Activated CD4-positive, CD25-positive, alpha-beta regulatory T cell treated with anti-CD3 and anti-CD28 coated beads, Interleukin-2, amount 50 U/mL, for 72 hours (primary cell): ENCODE measurements around the gene ZNF536.
"Not testable (repeated sequence)": the region's sequence is repeated elsewhere in the genome, so short reads cannot be mapped to it uniquely, and the experiment has no call there.

Source experiments
- DNase-seq: peaks from one replicate; pipeline ENCODE4 v3.0.0; 2021

Gene ZNF536

GRCh38 chr19:30490760-30491159, 118.6 kb downstream of the ZNF536 start:
- DNase-seq = no peak

GRCh38 chr19:30492586-30493270, 120.5 kb downstream of the ZNF536 start:
- no peak for DNase-seq

DNA sequence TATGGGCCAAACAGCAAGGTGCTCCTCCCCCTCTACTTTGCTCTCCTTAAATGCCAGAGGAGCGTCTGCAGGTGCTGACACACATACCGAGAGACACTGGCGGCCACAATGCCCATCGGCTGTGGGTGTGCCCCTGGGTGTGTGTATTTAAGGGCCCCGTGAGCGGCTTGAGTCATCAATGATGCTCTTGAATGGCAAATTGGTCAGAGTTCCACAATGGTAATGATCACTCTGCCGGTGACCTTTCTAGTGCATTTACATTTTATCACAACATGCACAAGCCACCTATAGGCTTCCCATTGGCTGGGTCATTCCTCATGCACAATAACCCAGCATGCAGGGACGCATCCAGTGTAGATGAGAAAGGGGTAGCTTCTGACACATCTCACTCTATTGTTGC, 124.8 kb downstream of the ZNF536 start:
- DNase-seq = no peak

DNA sequence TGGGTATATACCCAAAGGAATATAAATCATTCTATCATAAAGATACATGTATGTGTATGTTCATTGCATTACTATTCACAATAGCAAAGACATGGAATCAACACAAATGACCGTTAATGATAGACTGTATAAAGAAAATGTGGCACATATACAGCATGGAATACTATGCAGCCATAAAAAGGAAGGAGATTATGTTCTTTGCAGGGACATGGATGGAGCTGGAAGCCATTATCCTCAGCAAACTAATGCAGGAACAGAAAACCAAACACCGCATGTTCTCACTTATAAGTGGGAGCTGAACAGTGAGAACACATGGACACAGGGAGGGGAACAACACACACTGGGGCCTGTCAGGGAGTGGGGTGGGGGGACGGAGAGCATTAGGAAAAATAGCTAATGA, 125.9 kb downstream of the ZNF536 start:
- not testable (repeated sequence) for DNase-seq

DNA sequence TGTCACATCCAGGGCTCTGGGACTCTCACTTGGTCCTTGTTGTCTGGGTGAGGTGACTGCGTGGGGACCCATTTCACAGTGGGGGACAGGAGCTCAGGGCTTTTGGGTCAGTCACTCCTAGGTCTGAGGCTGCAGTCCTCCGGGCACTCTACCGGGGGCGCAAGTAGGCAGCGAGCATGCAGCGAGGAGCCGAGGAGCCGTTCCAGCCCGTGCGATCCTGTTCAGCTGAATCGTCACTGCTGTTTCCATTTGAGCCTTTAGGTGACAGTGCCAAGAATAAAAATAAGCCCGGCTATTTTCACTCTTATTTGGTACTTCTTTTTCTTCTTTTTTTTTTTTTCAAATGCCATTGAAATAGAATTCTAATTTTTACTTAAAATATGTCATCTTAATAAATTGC, 126.5 kb downstream of the ZNF536 start:
- no peak for DNase-seq

DNA sequence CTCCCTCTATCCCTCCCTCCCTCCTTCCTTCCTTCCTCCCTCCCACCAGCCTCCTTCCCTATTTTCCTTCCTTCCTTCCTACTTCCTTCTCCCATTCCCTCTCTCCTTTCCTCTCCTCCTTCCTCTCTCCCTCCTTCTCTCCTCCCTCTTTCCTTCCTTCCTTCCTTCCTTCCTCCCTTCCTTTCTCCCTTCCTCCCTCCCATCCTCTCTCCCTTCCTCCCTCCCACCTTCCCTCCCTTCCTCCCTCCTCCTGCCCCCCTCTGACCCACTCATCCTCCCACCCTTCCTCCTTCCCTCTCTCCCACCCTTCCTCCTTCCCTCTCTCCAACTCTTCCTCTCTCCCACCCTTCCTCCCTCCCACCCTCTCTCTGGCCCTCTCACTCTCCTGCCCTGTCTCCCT, 132.1 kb downstream of the ZNF536 start:
- no peak for DNase-seq

DNA sequence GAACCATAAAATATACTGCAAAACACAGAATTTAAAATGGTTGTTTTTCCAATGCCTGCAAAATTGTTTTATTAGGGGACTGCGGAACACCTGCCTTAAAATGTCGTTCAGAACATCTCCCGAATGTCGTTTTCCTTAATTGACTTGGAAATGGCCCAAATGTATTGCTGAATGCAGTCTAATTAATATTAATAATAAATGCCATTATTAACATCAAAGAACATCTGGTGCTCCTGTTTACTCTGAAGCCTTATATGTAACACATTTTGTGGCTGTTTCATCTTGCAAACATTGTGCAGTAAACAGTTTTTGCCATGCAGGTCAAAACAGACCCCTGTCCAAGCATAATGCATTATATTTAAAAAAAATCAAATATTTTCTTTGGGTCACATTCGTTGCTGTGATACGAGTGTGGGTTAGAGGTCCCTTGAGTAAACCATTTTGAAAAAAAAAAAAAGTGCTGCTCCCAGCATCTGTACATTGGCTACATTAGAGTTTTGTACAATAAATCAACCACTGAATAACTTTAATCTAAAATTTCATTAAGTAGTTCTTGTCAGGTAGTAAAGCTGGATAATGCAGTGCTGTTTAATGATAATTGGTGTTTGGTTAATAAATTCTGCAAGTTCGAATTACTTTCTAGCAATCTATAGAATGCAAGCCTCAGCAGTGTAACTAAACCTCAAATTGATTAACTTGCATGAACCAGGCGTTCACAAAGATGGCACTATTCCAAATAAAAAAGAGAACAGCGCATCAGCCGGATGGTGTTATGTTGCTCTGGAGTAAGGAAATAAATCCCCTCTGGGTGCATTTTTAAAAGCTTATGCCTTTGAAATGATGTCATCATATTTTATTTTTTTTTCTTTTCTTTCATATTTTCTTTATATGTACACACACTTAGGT, 140.2 kb downstream of the ZNF536 start:
- no peak for DNase-seq

DNA sequence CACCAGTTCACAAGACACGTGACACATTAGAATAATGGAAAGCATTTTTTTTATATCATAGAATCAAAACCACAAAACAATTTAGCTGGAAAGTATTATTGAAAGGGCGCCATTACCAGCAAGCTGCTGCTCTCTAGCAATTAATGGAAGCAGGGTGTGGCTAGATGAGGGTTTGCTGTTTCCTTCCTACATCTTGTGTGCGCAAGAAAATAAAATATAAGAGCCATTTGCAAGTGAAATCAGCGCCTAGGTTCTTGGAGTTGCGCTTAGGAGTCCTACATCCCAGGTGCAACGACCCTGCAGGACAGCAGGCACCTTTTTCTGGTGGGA, 140.9 kb downstream of the ZNF536 start:
- DNase-seq = no peak

GRCh38 chr19:30516111-30516510, 143.9 kb downstream of the ZNF536 start:
- no peak for DNase-seq

GRCh38 chr19:30516531-30516930, 144.3 kb downstream of the ZNF536 start:
- DNase-seq = no peak

GRCh38 chr19:30518965-30519606, 146.9 kb downstream of the ZNF536 start:
- no peak for DNase-seq

GRCh38 chr19:30519607-30520205, 147.5 kb downstream of the ZNF536 start:
- no peak for DNase-seq

DNA sequence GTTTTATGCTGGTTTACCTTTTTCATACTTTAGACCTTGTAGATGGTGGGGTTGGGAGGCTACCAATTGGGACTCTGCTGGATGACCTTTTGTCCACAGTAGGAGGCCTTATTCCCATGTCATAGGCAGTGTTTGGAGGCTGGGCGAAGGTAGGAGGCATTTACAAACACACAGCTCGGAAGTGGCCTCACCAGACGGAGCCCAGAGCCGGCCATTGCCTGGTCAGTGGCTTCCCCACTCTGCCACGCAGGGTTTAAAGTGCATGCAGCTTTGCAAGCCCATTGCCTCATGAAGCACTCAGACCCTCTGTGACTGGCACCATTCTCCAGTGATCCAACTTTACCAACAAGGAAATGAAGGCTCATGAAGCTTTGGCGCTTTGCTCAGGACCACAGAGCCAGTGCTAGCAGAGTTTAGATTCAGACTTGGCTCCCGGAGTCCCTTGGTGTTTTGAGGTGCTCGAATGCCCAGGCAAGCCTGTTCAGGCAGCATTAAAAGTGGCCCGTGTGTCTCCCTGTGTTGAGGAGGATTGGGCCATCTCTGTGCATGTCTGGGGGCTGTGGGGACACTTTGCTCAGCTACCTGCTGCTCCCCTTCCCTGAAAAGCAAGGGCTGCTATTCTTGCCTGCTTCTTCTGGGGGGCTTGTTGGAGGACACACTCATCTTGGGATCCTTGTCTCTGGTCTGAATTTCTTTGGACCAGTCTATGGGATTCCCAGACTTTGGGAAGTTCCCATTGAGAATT, 148.7 kb downstream of the ZNF536 start:
- DNase-seq = no peak

- DNase-seq = no peak
These were observed 149.8 kb downstream of the ZNF536 start for GRCh38 chr19:30521937-30522336.

DNA sequence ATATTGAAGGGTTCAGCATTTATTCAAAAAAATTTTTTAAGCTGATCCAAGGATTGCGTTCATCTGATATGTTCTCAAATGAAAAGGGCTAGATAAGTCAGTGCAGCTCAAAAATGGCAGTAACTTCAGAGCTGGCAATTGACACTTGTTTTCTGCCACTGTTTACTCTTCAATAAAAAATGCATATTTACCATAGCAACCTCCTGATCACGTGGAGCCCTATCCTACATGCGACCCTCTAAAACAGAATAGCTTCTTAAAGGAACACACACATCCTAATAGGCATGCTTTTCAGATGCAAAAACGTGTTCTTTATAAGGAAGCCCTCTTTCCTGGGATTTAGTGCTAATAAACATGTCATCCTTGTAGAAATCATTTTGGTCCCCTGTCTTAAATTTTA, 150.2 kb downstream of the ZNF536 start:
- DNase-seq = no peak

GRCh38 chr19:30523791-30524190, 151.6 kb downstream of the ZNF536 start:
- no peak for DNase-seq

- DNase-seq = no peak
These were observed 153.2 kb downstream of the ZNF536 start for GRCh38 chr19:30525383-30525782.

DNA sequence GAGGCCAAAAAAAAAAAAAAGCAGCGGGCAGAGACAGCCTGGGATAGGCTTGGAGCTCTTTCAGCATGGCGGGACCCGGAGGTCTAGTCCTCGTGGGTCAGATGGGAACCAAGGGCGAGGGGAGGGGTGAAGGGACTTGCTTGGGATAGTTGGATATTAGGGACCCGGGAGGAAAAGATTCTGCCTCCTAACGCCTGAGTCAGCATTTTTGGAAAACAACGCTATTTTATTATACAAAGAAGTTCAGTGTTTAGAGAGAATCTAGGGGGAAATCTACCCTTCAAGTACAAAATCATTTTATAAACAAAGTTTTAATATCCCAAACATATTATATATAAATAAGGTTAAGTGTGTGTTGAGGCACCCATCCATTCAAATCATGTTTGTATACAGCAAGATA, 156.7 kb downstream of the ZNF536 start:
- no peak for DNase-seq

GRCh38 chr19:30529876-30530275, 157.7 kb downstream of the ZNF536 start:
- DNase-seq = no peak

- DNase-seq = no peak
These were observed 158.6 kb downstream of the ZNF536 start for GRCh38 chr19:30530751-30531150.

DNA sequence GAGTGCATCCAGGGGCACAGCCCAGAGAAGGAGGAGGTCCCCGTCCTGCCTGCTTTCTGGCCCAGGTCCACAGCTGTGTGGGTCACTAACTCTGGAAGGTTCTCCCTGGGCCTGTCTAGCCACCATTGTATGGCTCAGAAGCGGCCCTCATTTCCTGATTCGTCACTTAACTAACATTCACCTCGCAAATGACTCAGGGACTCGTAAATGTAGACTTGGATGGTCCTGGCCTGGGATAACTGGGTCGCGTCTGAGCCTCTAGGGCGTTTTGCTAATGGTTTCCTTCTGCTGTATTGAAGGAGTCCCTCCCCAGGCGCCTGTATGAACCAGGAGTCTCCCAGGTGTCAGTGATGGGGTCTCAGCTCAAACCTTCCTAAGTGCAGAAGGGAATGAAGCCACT, 162.8 kb downstream of the ZNF536 start:
- no peak for DNase-seq

- DNase-seq = no peak
These were observed 164.8 kb downstream of the ZNF536 start for GRCh38 chr19:30536975-30537374.

- no peak for DNase-seq
These were observed 167.1 kb downstream of the ZNF536 start for GRCh38 chr19:30539315-30539714.
